H4 (cell line): ENCODE data around the gene TTLL11. TPM values are rescaled to one million over a fixed set of nuclear protein-coding genes. Genes with fewer than 3 reads are reported as not detected.

Source experiments
- DNase-seq: peaks from one replicate; pipeline ENCODE4 v3.0.0-alpha.2; 2015; ENCODE audit warnings: low spot score
- total RNA-seq: library from RNA; depleted of rRNA; stranded (reverse); fragments of >200 nt; shearing (Covaris generic); gene quantifications from 2 replicates; pipeline ENCODE4 v1.2.3, GENCODE V29; 2014

Gene TTLL11
- total RNA-seq, 1 experiment from 2014 or later, result 2.0 TPM

GRCh38 chr9:121972501-121972981 is 120.6 kb downstream of the TTLL11 start:
- DNase-seq, result peak; percentile 49

- no peak for DNase-seq
Observed at GRCh38 chr9:121968056-121968455, 125.1 kb downstream of the TTLL11 start.

- DNase-seq, result no peak
Observed at GRCh38 chr9:121966706-121967105, 126.4 kb downstream of the TTLL11 start.

GRCh38 chr9:121963528-121963995 is 129.5 kb downstream of the TTLL11 start:
- DNase-seq, result no peak

GRCh38 chr9:121962421-121962820 is 130.7 kb downstream of the TTLL11 start:
- no peak for DNase-seq

GRCh38 chr9:121960665-121961064 is 132.4 kb downstream of the TTLL11 start:
- DNase-seq, result no peak

GRCh38 chr9:121958530-121958929 is 134.6 kb downstream of the TTLL11 start:
- no peak for DNase-seq

GRCh38 chr9:121956808-121957207 is 136.3 kb downstream of the TTLL11 start:
- no peak for DNase-seq

GRCh38 chr9:121955649-121956048 is 137.5 kb downstream of the TTLL11 start:
- no peak for DNase-seq

GRCh38 chr9:121954477-121955140 is 138.5 kb downstream of the TTLL11 start:
- DNase-seq, result peak; percentile 38

- no peak for DNase-seq
Observed at GRCh38 chr9:121952611-121953010, 140.5 kb downstream of the TTLL11 start.

- DNase-seq, result no peak
Observed at GRCh38 chr9:121950866-121951265, 142.2 kb downstream of the TTLL11 start.

GRCh38 chr9:121950441-121950840 is 142.7 kb downstream of the TTLL11 start:
- no peak for DNase-seq

GRCh38 chr9:121949766-121950165 is 143.3 kb downstream of the TTLL11 start:
- no peak for DNase-seq

- no peak for DNase-seq
Observed at GRCh38 chr9:121949364-121949763, 143.7 kb downstream of the TTLL11 start.

- no peak for DNase-seq
Observed at GRCh38 chr9:121947775-121948174, 145.3 kb downstream of the TTLL11 start.

GRCh38 chr9:121946465-121946864 is 146.6 kb downstream of the TTLL11 start:
- DNase-seq, result no peak

GRCh38 chr9:121945849-121946248 is 147.3 kb downstream of the TTLL11 start:
- DNase-seq, result peak; percentile 46

GRCh38 chr9:121945281-121945680 is 147.8 kb downstream of the TTLL11 start:
- no peak for DNase-seq

- DNase-seq, result no peak
Observed at GRCh38 chr9:121944711-121945191, 148.4 kb downstream of the TTLL11 start.

GRCh38 chr9:121943463-121943862 is 149.6 kb downstream of the TTLL11 start:
- DNase-seq, result no peak

- no peak for DNase-seq
Observed at GRCh38 chr9:121942866-121943382, 150.2 kb downstream of the TTLL11 start.

GRCh38 chr9:121942313-121942712 is 150.8 kb downstream of the TTLL11 start:
- no peak for DNase-seq
